Colon (tissue), 2 donors: ENCODE results near the gene IL17B.

Experiments
- FAIRE-seq: peaks from 2 replicates; lab custom pipeline; 2012; peaks lifted over from hg19 to GRCh38; lab: Jason Lieb, UNC
- donor health status: control.
- donor health status: control.

IL17B gene

DNA sequence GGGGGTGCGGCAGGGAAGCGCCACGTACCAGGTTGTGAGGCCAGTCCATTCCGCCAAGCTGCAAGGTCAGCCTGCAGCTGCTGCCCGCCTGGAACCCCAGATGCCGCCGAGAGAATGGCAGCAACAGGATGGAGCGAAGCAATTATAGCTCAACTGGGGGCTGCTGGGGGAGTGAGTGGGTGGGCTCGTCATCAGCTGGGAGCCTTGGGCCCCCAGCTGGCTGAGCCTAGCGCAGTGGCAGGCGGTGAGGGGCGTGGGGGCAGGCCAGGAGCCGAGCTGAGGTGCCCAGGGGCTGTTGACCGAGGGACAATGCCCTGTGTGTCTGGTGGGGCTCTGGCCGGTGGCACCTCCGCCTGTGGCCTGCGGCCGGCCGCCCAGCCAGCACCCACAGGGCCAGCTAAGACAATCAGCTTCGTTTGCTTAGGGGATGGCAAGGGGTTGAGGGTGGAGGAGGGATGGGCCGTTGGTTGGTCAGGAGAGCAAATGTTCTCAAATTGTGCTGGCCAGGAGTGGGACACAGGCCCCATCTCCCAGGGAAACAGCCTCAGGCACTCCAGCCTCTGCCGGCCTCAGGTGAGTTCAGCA lies at the start of gene IL17B:
Gene IL17B, minus strand, starts transcription at position 116 of the 585 bp plus-strand sequence. Its CDS starts 67 bp downstream, at position 49.
- FAIRE-seq = no peak

DNA sequence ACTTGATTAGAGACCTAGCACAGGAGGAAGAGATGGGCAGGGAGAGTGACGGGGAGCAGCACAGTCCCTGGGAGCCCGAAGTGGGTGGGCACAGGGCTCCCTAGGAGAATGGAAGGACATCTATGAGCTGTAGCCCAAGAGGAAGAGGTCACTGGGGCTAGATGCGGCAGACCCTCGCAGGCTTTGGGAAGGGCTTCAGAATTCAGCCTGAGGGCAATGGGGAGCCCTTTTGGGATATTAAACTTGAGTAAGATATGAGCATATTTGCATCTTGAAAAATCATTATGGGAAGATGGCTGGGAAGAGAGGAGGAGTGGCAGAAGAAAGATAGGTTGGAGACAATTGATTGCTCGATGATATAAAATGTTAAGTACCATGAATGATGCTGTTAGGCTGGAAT lies 48.9 kb upstream of the IL17B start:
- FAIRE-seq = no peak

GRCh38 chr5:149427374-149427773 lies 48.3 kb upstream of the IL17B start:
- FAIRE-seq = no peak

DNA sequence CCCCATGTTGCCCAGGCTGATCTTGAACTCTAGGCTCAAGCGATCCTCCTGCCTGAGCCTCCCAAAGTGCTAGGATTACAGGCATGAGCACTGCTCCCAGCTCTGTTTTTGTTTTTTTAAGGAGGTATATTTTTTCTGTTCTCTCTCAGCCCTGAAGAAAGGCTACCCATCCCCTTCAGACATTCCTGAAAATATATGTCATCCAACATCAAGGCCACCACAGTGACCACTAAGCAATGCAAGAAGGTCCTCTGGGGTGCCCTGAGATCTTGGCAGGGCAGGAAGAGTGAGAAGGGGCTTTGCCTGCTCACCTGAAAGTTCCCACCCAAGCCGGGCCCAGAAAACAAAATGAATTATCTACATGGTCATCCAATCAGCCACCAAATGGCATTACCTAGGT lies 47.8 kb upstream of the IL17B start:
- FAIRE-seq = no peak

GRCh38 chr5:149425729-149426128 lies 46.6 kb upstream of the IL17B start:
- FAIRE-seq = no peak

DNA sequence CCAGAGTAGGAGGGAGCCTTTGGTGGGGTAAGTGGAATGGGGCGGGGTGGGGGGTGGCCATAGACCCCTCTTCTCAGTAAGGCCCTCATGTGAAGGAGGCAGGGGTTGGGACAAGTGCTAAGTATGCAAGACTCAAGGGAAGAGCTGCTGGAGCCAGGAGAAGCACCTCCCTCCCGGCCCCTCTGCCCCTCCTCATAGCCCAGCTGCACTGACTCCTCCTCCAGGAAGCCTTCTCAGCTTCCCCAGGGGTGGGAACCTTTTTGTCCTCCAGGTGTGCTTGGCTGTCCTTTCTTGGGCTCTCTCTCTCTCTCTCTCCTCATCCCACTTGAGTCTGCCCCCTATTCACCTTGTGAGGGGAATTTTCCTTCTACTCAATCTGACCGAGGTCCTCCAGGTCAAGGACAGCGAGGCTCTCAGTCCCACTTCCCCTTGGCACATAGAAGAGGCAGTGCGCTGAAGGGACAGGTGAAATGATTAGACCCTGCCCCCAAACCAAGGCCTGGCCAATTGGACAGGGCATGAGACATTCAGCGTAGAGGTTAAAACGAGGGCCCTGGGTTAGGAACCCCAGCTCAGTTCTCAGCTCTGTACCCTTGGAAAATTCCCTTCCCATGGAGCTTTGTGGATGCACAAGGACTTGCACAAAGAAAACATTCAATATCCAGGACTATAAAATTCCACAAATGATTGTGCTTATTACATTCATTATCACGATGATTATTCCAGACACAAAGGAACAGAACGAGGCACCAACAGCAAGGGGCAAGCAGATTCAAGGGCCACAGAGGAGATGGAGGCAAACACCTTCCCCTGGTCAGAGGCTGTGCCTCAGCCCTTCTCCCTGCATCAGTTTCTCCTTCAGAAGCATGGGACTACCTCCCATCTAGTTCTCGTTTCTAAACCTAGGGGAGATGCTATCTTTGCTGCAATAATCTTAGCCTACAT lies 45.6 kb upstream of the IL17B start:
- no peak for FAIRE-seq

- no peak for FAIRE-seq
Measured at GRCh38 chr5:149423794-149424268, 44.7 kb upstream of the IL17B start.

- FAIRE-seq = no peak
Measured at GRCh38 chr5:149423049-149423793, 44.1 kb upstream of the IL17B start.

- FAIRE-seq = no peak
Measured at GRCh38 chr5:149422366-149423048, 43.4 kb upstream of the IL17B start.

GRCh38 chr5:149421834-149422233 lies 42.7 kb upstream of the IL17B start:
- no peak for FAIRE-seq

DNA sequence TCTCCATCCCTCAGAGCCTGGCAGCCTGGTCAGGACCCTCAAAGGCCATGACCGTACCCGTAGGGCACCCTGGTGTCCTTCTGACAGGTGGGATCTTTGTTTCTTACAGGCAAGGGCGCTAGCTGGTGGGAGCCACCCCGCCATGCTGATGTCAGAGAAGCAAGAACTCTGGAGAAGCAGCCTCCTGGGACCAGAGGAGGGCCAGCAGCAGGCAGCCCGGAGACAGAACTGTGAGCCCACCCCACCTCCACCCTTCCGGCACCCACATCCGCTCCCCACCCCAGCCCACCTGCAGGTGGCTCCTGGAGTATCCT lies 42.2 kb upstream of the IL17B start:
- no peak for FAIRE-seq

DNA sequence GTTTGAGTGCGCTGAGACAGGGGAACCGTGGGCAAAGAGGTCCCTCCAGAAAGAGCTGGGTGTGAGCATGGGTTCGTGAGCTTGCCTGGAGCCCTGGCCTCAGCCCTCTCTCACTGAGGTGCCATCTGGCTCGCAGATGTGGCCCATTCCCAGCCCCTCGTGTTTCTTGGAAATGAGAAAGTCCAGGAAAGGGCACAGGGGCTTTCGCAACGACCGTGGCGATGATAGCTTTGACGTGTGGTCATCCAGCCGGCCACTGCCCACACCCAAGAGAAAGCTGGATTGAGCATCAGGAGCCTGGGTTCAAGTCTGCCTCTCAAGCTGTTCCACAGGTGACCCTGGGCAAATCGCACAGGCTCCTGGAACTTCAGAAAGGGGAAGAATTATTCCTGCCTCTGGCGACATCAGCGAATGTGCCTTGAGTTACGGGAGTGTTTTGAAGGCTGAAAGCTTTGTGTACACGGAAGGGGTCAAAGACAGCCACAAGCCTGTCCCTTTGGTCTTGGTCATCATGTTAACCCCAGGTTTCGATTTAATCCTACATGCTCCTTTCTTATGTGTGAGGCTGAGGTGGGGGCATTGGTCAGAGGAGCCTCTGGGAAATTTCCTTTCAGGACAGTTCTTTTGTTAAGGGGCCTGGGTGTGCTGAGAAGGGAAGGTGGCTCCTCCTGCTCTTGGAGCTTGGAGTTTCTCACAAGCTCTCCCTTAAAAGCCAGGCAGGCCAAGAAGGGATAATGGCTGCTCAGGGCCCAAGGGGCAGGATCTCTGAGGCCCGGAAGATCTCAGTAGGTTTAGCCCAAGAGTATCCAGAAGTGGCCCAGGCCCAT lies 41.7 kb upstream of the IL17B start:
- FAIRE-seq = no peak

- no peak for FAIRE-seq
Measured at GRCh38 chr5:149419859-149420544, 40.9 kb upstream of the IL17B start.

DNA sequence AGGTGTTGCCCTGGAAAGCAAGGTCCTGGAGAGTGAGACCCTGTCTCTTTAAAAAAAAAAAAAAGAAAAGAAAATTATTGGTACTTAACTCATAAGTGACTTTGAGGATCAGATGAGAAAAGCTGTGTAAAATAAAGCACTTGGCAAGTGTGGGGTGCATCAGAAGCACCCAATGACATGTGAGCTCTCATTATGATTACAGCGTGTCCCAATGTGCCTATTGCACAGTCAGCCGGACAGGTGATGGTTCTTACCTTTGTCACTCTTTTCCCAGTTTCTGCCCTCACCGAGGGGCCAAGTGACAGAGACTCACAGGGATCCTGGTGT lies 40.4 kb upstream of the IL17B start:
- FAIRE-seq = no peak

- FAIRE-seq = no peak
Measured at GRCh38 chr5:149418910-149419531, 39.9 kb upstream of the IL17B start.

GRCh38 chr5:149417711-149418368 lies 38.7 kb upstream of the IL17B start:
- no peak for FAIRE-seq

- FAIRE-seq = no peak
Measured at GRCh38 chr5:149416987-149417710, 38.1 kb upstream of the IL17B start.

DNA sequence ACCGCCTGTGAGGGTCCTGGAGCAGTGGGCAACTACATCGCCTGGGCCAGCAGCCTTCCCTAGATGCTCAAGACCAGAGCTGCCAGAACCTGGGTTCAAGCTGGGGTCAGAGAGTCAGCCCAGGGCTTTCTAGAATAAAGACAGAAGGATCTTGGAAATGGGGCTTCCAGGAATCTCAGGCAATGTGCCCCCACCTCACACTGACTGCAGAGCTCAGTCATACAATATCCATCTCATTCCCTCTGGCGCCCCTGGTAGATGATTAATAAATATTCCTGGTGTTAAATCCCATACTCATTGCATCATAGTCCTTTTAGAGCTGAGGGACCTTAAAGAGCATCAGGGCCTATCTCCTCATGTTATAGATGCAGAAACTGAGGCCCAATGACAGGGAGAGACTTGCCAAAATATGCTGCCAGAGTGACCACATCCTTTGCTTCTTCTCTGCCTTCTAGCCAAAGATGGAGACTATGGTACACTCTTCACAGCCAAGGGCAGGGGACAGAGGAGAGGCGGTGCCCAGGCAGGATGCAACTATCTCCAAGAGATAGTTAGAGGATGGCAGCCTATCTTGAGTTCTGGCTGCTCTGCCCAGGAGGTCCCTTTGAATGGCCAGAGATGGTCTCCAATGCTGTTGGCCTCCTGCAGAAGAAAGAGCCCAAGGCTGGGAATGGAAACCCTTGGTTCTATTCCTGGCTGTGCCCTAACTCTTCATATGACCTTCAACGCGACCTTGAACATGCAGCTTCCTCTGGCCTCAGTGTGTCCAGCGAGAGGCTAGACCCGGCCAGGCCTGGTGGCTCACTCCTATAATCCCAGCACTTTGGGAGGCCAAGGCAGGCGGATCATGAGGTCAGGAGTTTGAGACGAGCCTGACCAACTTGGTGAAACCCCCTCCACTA lies 36.2 kb upstream of the IL17B start:
- no peak for FAIRE-seq
